HEK293 (cell line): ENCODE data around the gene ZNF555.

Experiments used
- CTCF ChIA-PET: fragments of 350-600 bp; formaldehyde crosslinking; extraction: SDS; loops from one replicate; lab custom pipeline; 2021; ENCODE audit warnings: antibody characterized with exemption; lab: Yijun Ruan, JAX
- POLR2A ChIA-PET: fragments of 300-600 bp; formaldehyde crosslinking; extraction: SDS; loops from one replicate; lab custom pipeline; 2020; ENCODE audit warnings: antibody characterized with exemption, inconsistent platforms; lab: Yijun Ruan, JAX
- H3K27ac ChIP-seq: fragments of 200-500 bp; sonication (Bioruptor generic); 2 replicates; pipeline ENCODE4 v1.5.1; 2014; ENCODE audit warnings: low read depth, low read length, control low read depth, inconsistent platforms; ENCODE audit errors: extremely low read depth
- H3K36me3 ChIP-seq, 2 experiments: fragments of 200-500 bp in 1 of 2; sonication (Bioruptor generic) in 1 of 2; 1 replicate in 1 of 2; 2 replicates in 1 of 2; pipeline ENCODE4 v1.5.1; 2014 to 2017; ENCODE audit warnings: inconsistent platforms in 2 of 2, low read length in 2 of 2; ENCODE audit not compliant: control insufficient read depth in 2 of 2, insufficient read depth in 1 of 2
- H3K4me1 ChIP-seq: fragments of 200-500 bp; sonication (Bioruptor generic); 2 replicates; pipeline ENCODE4 v1.5.1; 2014; ENCODE audit warnings: mild to moderate bottlenecking, low read length, inconsistent platforms; ENCODE audit not compliant: control insufficient read depth, insufficient read depth
- H3K4me3 ChIP-seq: 2 replicates; pipeline ENCODE4 v1.5.1; 2011; ENCODE audit warnings: low read depth, mild to moderate bottlenecking, control low read depth, low read length, moderate library complexity
- H3K9me3 ChIP-seq: fragments of 200-500 bp; sonication (Bioruptor generic); 2 replicates; pipeline ENCODE4 v1.5.1; 2014; ENCODE audit warnings: low read depth, low read length, inconsistent platforms; ENCODE audit not compliant: control insufficient read depth, insufficient read depth
- BCL11B ChIP-seq: fragments of 450-650 bp; formaldehyde crosslinking; IDR thresholded peaks from 2 replicates; pipeline ENCODE4 v1.5.1; 2016; ENCODE audit warnings: low read depth, missing biosample characterization, missing genetic modification characterization
- EGR2 ChIP-seq: fragments of 450-650 bp; formaldehyde crosslinking; IDR thresholded peaks from 2 replicates; pipeline ENCODE4 v1.5.1; 2016; ENCODE audit warnings: low read depth, missing biosample characterization, missing genetic modification characterization
- HIC1 ChIP-seq: fragments of 450-650 bp; formaldehyde crosslinking; IDR thresholded peaks from 2 replicates; pipeline ENCODE4 v1.5.1; 2016; ENCODE audit warnings: missing biosample characterization, missing genetic modification characterization
- OSR2 ChIP-seq: fragments of 450-650 bp; formaldehyde crosslinking; IDR thresholded peaks from 2 replicates; pipeline ENCODE4 v1.5.1; 2016; ENCODE audit warnings: missing biosample characterization, missing genetic modification characterization
- WT1 ChIP-seq: fragments of 450-650 bp; formaldehyde crosslinking; IDR thresholded peaks from 2 replicates; pipeline ENCODE4 v1.5.1; 2016; ENCODE audit warnings: missing biosample characterization, missing genetic modification characterization
- YY1 ChIP-seq: fragments of 450-650 bp; formaldehyde crosslinking; IDR thresholded peaks from 2 replicates; pipeline ENCODE4 v1.5.1; 2018; ENCODE audit warnings: missing biosample characterization, missing genetic modification characterization
- ZBTB8A ChIP-seq: fragments of 450-650 bp; formaldehyde crosslinking; IDR thresholded peaks from 2 replicates; pipeline ENCODE4 v1.5.1; 2016; ENCODE audit warnings: missing biosample characterization, missing genetic modification characterization
- ZNF133 ChIP-seq: fragments of 450-650 bp; formaldehyde crosslinking; IDR thresholded peaks from 2 replicates; pipeline ENCODE4 v1.5.1; 2016; ENCODE audit warnings: missing biosample characterization, missing genetic modification characterization
- ZNF138 ChIP-seq: fragments of 450-650 bp; formaldehyde crosslinking; IDR thresholded peaks from 2 replicates; pipeline ENCODE4 v1.5.1; 2016; ENCODE audit warnings: missing biosample characterization, missing genetic modification characterization, borderline replicate concordance
- ZNF146 ChIP-seq: fragments of 450-650 bp; formaldehyde crosslinking; IDR thresholded peaks from 2 replicates; pipeline ENCODE4 v1.5.1; 2016; ENCODE audit warnings: missing biosample characterization, missing genetic modification characterization
- ZNF530 ChIP-seq: fragments of 450-650 bp; formaldehyde crosslinking; IDR thresholded peaks from 2 replicates; pipeline ENCODE4 v1.5.1; 2016; ENCODE audit warnings: low read depth, missing biosample characterization, missing genetic modification characterization
- ZNF629 ChIP-seq: fragments of 450-650 bp; formaldehyde crosslinking; IDR thresholded peaks from 2 replicates; pipeline ENCODE4 v1.5.1; 2017; ENCODE audit warnings: missing biosample characterization, missing genetic modification characterization

The ZNF555 gene

GRCh38 chr19:2793577-2793976 is 47.7 kb upstream of the ZNF555 start:
- H3K36me3 ChIP-seq, result peaks cover 35 to 96% of the 10 kb centered on the region in 2 experiments
- ChIA-PET CTCF (interaction anchor here (0.7 to 1.7 kb wide), 2 partner anchors 10 to 145 kb away, joined by 4 to 6 read pairs; no protein-coding TSS in a partner anchor), POLR2A (interaction anchor here (0.7 kb wide), 1 partner anchor 689 kb away, joined by 4 read pairs; no protein-coding TSS in a partner anchor)
- no peak overlapping the region for H3K4me3 ChIP-seq
- TF ChIP-seq ZNF629 (tag by site-specific recombination) (peak; percentile 17; the same call in 1 of the 2 replicates), EGR2 (no peak), HIC1 (tag by site-specific recombination) (no peak), ZNF530 (tag by site-specific recombination) (no peak), ZNF138 (tag by site-specific recombination) (no peak), ZBTB8A (tag by site-specific recombination) (no peak), ZNF133 (no peak), YY1 (no peak), ZNF146 (peak; percentile 97)
- H3K9me3 ChIP-seq, result no peaks in the 10 kb centered on the region
- H3K4me1 ChIP-seq, result no peaks in the 10 kb centered on the region
- no peak overlapping the region for H3K27ac ChIP-seq

- Histone ChIP-seq H3K4me3 (no peak overlapping the region), H3K4me1 (no peaks in the 10 kb centered on the region), H3K9me3 (no peaks in the 10 kb centered on the region), H3K27ac (no peak overlapping the region), H3K36me3 (peaks cover 39 to 96% of the 10 kb centered on the region in 2 experiments)
- ChIA-PET CTCF (interaction anchor here (0.6 to 1.9 kb wide), 2 partner anchors 23 to 203 kb away, joined by 3 to 6 read pairs; partner anchors contain the start of gene ZNF554), POLR2A (interaction anchor here (0.8 kb wide), 1 partner anchor 11 kb away, joined by 3 read pairs; the partner anchor contains the start of gene THOP1)
- TF ChIP-seq ZNF146 (no peak), WT1 (peak; percentile 57; the same call in 1 of the 2 replicates)
Observed at GRCh38 chr19:2795827-2796658, 45.2 kb upstream of the ZNF555 start.

- Histone ChIP-seq H3K4me3 (no peak overlapping the region), H3K27ac (no peak overlapping the region), H3K4me1 (no peaks in the 10 kb centered on the region), H3K9me3 (no peaks in the 10 kb centered on the region), H3K36me3 (peaks cover 41 to 96% of the 10 kb centered on the region in 2 experiments)
- POLR2A ChIA-PET, result interaction anchor here (0.8 kb wide), 1 partner anchor 11 kb away, joined by 3 read pairs; the partner anchor contains the start of gene THOP1
- TF ChIP-seq BCL11B (tag by site-specific recombination) (no peak), OSR2 (tag by site-specific recombination) (peak; percentile 29; the same call in 1 of the 2 replicates), HIC1 (tag by site-specific recombination) (peak; percentile 7; the same call in 1 of the 2 replicates)
- CTCF ChIA-PET, result interaction anchor here (1.9 kb wide), 1 partner anchor 23 kb away, joined by 6 read pairs; the partner anchor contains the start of gene ZNF554
Observed at GRCh38 chr19:2796659-2797266, 44.5 kb upstream of the ZNF555 start.
